HEK293T (cell line): ENCODE measurements around the gene DDX6.

Experiments used
- BHLHE40 ChIP-seq: fragments of 450-650 bp; IDR thresholded peaks from 2 replicates; pipeline ENCODE4 v1.6.1; 2016; ENCODE audit warnings: mild to moderate bottlenecking, moderate library complexity, borderline replicate concordance
- LEF1 ChIP-seq: fragments of 450-650 bp; IDR thresholded peaks from 2 replicates; pipeline ENCODE4 v1.6.1; 2017; ENCODE audit warnings: mild to moderate bottlenecking, borderline replicate concordance
- SP1 ChIP-seq: fragments of 450-650 bp; IDR thresholded peaks from 2 replicates; pipeline ENCODE4 v1.6.1; 2017
- TARDBP ChIP-seq: fragments of 450-650 bp; IDR thresholded peaks from 2 replicates; pipeline ENCODE4 v1.6.1; 2016
- TF ChIP-seq, protein P1 (sequence below): fragments of 450-650 bp; IDR thresholded peaks from 2 replicates; pipeline ENCODE4 v1.6.1; 2016

DNA sequence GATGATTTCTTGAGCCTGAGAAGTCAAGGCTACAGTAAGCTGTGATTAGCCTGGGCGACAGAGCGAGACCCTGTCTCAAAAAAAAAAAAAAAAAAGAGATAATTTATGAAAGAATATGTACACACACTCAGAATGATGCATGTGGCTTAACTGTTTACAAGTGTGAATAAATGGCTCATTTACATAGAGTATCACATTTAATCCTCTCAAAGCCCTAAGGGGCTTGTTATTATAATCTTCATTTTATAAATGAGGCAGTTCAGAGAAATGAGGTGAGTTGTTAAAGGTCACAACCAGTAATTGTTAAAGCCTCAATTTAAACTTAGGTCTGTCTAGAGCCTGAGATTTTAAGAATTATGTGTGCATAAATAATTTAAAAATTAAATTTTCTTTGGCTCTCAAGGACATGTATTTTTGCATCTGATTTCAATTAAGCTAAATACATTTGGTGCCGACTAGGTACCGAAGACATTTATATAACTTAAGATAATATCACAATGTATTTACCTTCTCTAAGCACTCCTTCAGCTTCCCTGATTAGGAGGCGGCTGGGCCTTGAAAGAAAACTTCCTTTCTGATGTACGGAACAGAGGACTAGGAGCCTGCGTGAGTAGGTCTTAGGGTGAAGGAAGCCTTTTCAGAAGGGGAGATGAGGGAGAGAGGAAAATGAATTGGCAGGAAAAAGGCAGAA is 28.5 kb upstream of the DDX6 start:
- TF ChIP-seq, protein P1, sequence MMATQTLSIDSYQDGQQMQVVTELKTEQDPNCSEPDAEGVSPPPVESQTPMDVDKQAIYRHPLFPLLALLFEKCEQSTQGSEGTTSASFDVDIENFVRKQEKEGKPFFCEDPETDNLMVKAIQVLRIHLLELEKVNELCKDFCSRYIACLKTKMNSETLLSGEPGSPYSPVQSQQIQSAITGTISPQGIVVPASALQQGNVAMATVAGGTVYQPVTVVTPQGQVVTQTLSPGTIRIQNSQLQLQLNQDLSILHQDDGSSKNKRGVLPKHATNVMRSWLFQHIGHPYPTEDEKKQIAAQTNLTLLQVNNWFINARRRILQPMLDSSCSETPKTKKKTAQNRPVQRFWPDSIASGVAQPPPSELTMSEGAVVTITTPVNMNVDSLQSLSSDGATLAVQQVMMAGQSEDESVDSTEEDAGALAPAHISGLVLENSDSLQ = no peak
- TF ChIP-seq LEF1 (no peak), TARDBP (no peak), SP1 (no peak), BHLHE40 (no peak)
